HEK293 (cell line): ENCODE measurements around the gene ARMS2.

ENCODE experiments used
- BCL11B ChIP-seq: fragments of 450-650 bp; formaldehyde crosslinking; IDR thresholded peaks from 2 replicates; pipeline ENCODE4 v1.5.1; 2016; ENCODE audit warnings: low read depth, missing biosample characterization, missing genetic modification characterization
- EGR2 ChIP-seq: fragments of 450-650 bp; formaldehyde crosslinking; IDR thresholded peaks from 2 replicates; pipeline ENCODE4 v1.5.1; 2016; ENCODE audit warnings: low read depth, missing biosample characterization, missing genetic modification characterization
- GFI1B ChIP-seq: fragments of 450-650 bp; formaldehyde crosslinking; IDR thresholded peaks from 2 replicates; pipeline ENCODE4 v1.5.1; 2016; ENCODE audit warnings: missing biosample characterization, missing genetic modification characterization
- GLIS2 ChIP-seq: fragments of 450-650 bp; formaldehyde crosslinking; IDR thresholded peaks from 2 replicates; pipeline ENCODE4 v1.5.1; 2016; ENCODE audit warnings: missing biosample characterization, missing genetic modification characterization
- HOXD13 ChIP-seq: sonication (generic); formaldehyde crosslinking; IDR thresholded peaks from 2 replicates; pipeline ENCODE4 v1.8.0; 2022; ENCODE audit warnings: missing genetic modification reagents, borderline replicate concordance
- IKZF3 ChIP-seq: fragments of 450-650 bp; IDR thresholded peaks from 2 replicates; pipeline ENCODE4 v1.5.0; 2018; ENCODE audit warnings: missing biosample characterization, mild to moderate bottlenecking, missing genetic modification characterization, moderate library complexity
- KLF10 ChIP-seq: fragments of 450-650 bp; IDR thresholded peaks from 2 replicates; pipeline ENCODE4 v1.5.1; 2018; ENCODE audit warnings: missing biosample characterization, mild to moderate bottlenecking, missing genetic modification characterization
- KLF7 ChIP-seq: fragments of 450-650 bp; formaldehyde crosslinking; IDR thresholded peaks from 2 replicates; pipeline ENCODE4 v1.5.1; 2016; ENCODE audit warnings: missing biosample characterization, missing genetic modification characterization, borderline replicate concordance
- OVOL3 ChIP-seq: fragments of 450-650 bp; formaldehyde crosslinking; IDR thresholded peaks from 2 replicates; pipeline ENCODE4 v1.5.1; 2016; ENCODE audit warnings: missing biosample characterization, missing genetic modification characterization
- SCRT1 ChIP-seq: fragments of 450-650 bp; formaldehyde crosslinking; IDR thresholded peaks from 2 replicates; pipeline ENCODE4 v1.5.1; 2016; ENCODE audit warnings: missing biosample characterization, missing genetic modification characterization, borderline replicate concordance
- SCRT2 ChIP-seq: fragments of 450-650 bp; formaldehyde crosslinking; IDR thresholded peaks from 2 replicates; pipeline ENCODE4 v1.5.1; 2016; ENCODE audit warnings: missing biosample characterization, missing genetic modification characterization
- SETDB1 ChIP-seq: IDR thresholded peaks from one replicate; pipeline ENCODE4 v1.6.1; 2017; ENCODE audit warnings: mild to moderate bottlenecking, low read length, moderate library complexity, mixed read lengths; ENCODE audit not compliant: insufficient read length
- SP3 ChIP-seq: fragments of 450-650 bp; formaldehyde crosslinking; IDR thresholded peaks from 2 replicates; pipeline ENCODE4 v1.5.1; 2016; ENCODE audit warnings: missing biosample characterization, missing genetic modification characterization
- WT1 ChIP-seq: fragments of 450-650 bp; formaldehyde crosslinking; IDR thresholded peaks from 2 replicates; pipeline ENCODE4 v1.5.1; 2016; ENCODE audit warnings: missing biosample characterization, missing genetic modification characterization
- ZBTB7A ChIP-seq: fragments of 450-650 bp; formaldehyde crosslinking; IDR thresholded peaks from 2 replicates; pipeline ENCODE4 v1.5.1; 2016; ENCODE audit warnings: low read depth, missing biosample characterization, missing genetic modification characterization
- ZFP3 ChIP-seq: fragments of 450-650 bp; formaldehyde crosslinking; IDR thresholded peaks from 2 replicates; pipeline ENCODE4 v1.5.1; 2016; ENCODE audit warnings: low read depth, missing biosample characterization, missing genetic modification characterization
- ZFP41 ChIP-seq: fragments of 450-650 bp; formaldehyde crosslinking; IDR thresholded peaks from 2 replicates; pipeline ENCODE4 v1.5.1; 2016; ENCODE audit warnings: missing biosample characterization, missing genetic modification characterization, borderline replicate concordance
- ZFP69B ChIP-seq: fragments of 450-650 bp; formaldehyde crosslinking; IDR thresholded peaks from 2 replicates; pipeline ENCODE4 v1.5.1; 2016; ENCODE audit warnings: missing biosample characterization, missing genetic modification characterization
- ZNF10 ChIP-seq: fragments of 450-650 bp; formaldehyde crosslinking; IDR thresholded peaks from 2 replicates; pipeline ENCODE4 v1.5.1; 2017; ENCODE audit warnings: missing biosample characterization, missing genetic modification characterization
- ZNF146 ChIP-seq: fragments of 450-650 bp; formaldehyde crosslinking; IDR thresholded peaks from 2 replicates; pipeline ENCODE4 v1.5.1; 2016; ENCODE audit warnings: missing biosample characterization, missing genetic modification characterization
- ZNF155 ChIP-seq: fragments of 450-650 bp; formaldehyde crosslinking; IDR thresholded peaks from 2 replicates; pipeline ENCODE4 v1.5.1; 2016; ENCODE audit warnings: missing biosample characterization, missing genetic modification characterization
- ZNF311 ChIP-seq: fragments of 450-650 bp; formaldehyde crosslinking; IDR thresholded peaks from 2 replicates; pipeline ENCODE4 v1.5.1; 2017; ENCODE audit warnings: missing biosample characterization, missing genetic modification characterization, borderline replicate concordance
- ZNF341 ChIP-seq: fragments of 450-650 bp; formaldehyde crosslinking; IDR thresholded peaks from 2 replicates; pipeline ENCODE4; 2016; ENCODE audit warnings: low read depth, missing biosample characterization, missing genetic modification characterization
- ZNF398 ChIP-seq: fragments of 450-650 bp; formaldehyde crosslinking; IDR thresholded peaks from 2 replicates; pipeline ENCODE4 v1.5.1; 2017; ENCODE audit warnings: missing biosample characterization, missing genetic modification characterization
- ZNF549 ChIP-seq: fragments of 450-650 bp; IDR thresholded peaks from 2 replicates; pipeline ENCODE4 v1.5.1; 2018; ENCODE audit warnings: missing biosample characterization, missing genetic modification characterization, mild to moderate bottlenecking, inconsistent platforms, moderate library complexity
- ZNF560 ChIP-seq: fragments of 450-650 bp; formaldehyde crosslinking; IDR thresholded peaks from 2 replicates; pipeline ENCODE4 v1.5.1; 2017; ENCODE audit warnings: missing biosample characterization, missing genetic modification characterization, borderline replicate concordance
- ZNF585B ChIP-seq: fragments of 450-650 bp; formaldehyde crosslinking; IDR thresholded peaks from 2 replicates; pipeline ENCODE4 v1.5.1; 2016; ENCODE audit warnings: missing biosample characterization, missing genetic modification characterization
- ZNF610 ChIP-seq: fragments of 450-650 bp; formaldehyde crosslinking; IDR thresholded peaks from 2 replicates; pipeline ENCODE4 v1.5.1; 2016; ENCODE audit warnings: missing biosample characterization, missing genetic modification characterization, borderline replicate concordance
- ZNF621 ChIP-seq: fragments of 450-650 bp; formaldehyde crosslinking; IDR thresholded peaks from 2 replicates; pipeline ENCODE4 v1.5.1; 2017; ENCODE audit warnings: missing biosample characterization, missing genetic modification characterization
- ZNF639 ChIP-seq: fragments of 450-650 bp; formaldehyde crosslinking; IDR thresholded peaks from 2 replicates; pipeline ENCODE4 v1.5.1; 2016; ENCODE audit warnings: missing biosample characterization, missing genetic modification characterization
- ZNF677 ChIP-seq: fragments of 450-650 bp; IDR thresholded peaks from 2 replicates; pipeline ENCODE4 v1.5.0; 2018; ENCODE audit warnings: missing biosample characterization, mild to moderate bottlenecking, missing genetic modification characterization, moderate library complexity
- ZNF701 ChIP-seq: fragments of 450-650 bp; formaldehyde crosslinking; IDR thresholded peaks from 2 replicates; pipeline ENCODE4 v1.5.1; 2016; ENCODE audit warnings: missing biosample characterization, missing genetic modification characterization
- ZNF747 ChIP-seq: fragments of 450-650 bp; formaldehyde crosslinking; IDR thresholded peaks from 2 replicates; pipeline ENCODE4 v1.5.1; 2016; ENCODE audit warnings: missing biosample characterization, missing genetic modification characterization
- TF ChIP-seq, protein P1 (sequence below): fragments of 450-650 bp; formaldehyde crosslinking; IDR thresholded peaks from 2 replicates; pipeline ENCODE4 v1.5.1; 2016; ENCODE audit warnings: missing biosample characterization, missing genetic modification characterization
- TF ChIP-seq, protein P2 (sequence below): fragments of 450-650 bp; formaldehyde crosslinking; IDR thresholded peaks from 2 replicates; pipeline ENCODE4 v1.5.0; 2017; ENCODE audit warnings: missing biosample characterization, missing genetic modification characterization, borderline replicate concordance

ARMS2 gene

GRCh38 chr10:122504610-122504950, 50.1 kb downstream of the ARMS2 start (continued):
- TF ChIP-seq ZFP3 (tag by site-specific recombination) (peak; percentile 67; the same call in 1 of the 2 replicates), ZNF585B (tag by site-specific recombination) (no peak), ZNF747 (tag by site-specific recombination) (no peak), ZNF677 (tag by site-specific recombination) (no peak), ZNF146 (tag by site-specific recombination) (no peak), ZNF639 (tag by site-specific recombination) (no peak), SCRT2 (tag by site-specific recombination) (no peak), GLIS2 (tag by site-specific recombination) (peak; percentile 97), HOXD13 (CRISPR knock-in tag) (no peak), SP3 (tag by site-specific recombination) (peak; percentile 78), OVOL3 (tag by site-specific recombination) (no peak), ZNF398 (tag by site-specific recombination) (no peak), ZNF155 (tag by site-specific recombination) (no peak), BCL11B (0 out of 2 replicates have a peak, but pooled peaks have one; percentile 41), ZNF311 (tag by site-specific recombination) (no peak), SCRT1 (tag by site-specific recombination) (no peak), ZFP69B (tag by site-specific recombination) (peak; percentile 66; the same call in 1 of the 2 replicates), GFI1B (tag by site-specific recombination) (no peak), EGR2 (tag by site-specific recombination) (peak; percentile 46), KLF7 (no peak), ZNF610 (tag by site-specific recombination) (no peak; the same call in 1 of the 2 replicates), ZNF621 (tag by site-specific recombination) (no peak), SETDB1 (no peak), ZBTB7A (no peak), ZNF701 (tag by site-specific recombination) (no peak), WT1 (tag by site-specific recombination) (peak; percentile 40; the same call in 1 of the 2 replicates), ZNF560 (tag by site-specific recombination) (no peak), ZNF341 (tag by site-specific recombination) (peak; percentile 67; the same call in 1 of the 2 replicates), ZFP41 (tag by site-specific recombination) (no peak), ZNF549 (tag by site-specific recombination) (no peak), IKZF3 (peak; percentile 67), KLF10 (tag by site-specific recombination) (no peak), ZNF10 (tag by site-specific recombination) (peak; percentile 94)
- TF ChIP-seq, protein P1, sequence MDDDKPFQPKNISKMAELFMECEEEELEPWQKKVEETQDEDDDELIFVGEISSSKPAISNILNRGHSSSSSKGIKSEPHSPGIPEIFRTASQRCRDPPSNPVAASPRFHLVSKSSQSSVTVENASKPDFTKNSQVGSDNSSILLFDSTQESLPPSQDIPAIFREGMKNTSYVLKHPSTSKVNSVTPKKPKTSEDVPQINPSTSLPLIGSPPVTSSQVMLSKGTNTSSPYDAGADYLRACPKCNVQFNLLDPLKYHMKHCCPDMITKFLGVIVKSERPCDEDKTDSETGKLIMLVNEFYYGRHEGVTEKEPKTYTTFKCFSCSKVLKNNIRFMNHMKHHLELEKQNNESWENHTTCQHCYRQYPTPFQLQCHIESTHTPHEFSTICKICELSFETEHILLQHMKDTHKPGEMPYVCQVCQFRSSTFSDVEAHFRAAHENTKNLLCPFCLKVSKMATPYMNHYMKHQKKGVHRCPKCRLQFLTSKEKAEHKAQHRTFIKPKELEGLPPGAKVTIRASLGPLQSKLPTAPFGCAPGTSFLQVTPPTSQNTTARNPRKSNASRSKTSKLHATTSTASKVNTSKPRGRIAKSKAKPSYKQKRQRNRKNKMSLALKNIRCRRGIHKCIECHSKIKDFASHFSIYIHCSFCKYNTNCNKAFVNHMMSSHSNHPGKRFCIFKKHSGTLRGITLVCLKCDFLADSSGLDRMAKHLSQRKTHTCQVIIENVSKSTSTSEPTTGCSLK: no peak
- TF ChIP-seq, protein P2, sequence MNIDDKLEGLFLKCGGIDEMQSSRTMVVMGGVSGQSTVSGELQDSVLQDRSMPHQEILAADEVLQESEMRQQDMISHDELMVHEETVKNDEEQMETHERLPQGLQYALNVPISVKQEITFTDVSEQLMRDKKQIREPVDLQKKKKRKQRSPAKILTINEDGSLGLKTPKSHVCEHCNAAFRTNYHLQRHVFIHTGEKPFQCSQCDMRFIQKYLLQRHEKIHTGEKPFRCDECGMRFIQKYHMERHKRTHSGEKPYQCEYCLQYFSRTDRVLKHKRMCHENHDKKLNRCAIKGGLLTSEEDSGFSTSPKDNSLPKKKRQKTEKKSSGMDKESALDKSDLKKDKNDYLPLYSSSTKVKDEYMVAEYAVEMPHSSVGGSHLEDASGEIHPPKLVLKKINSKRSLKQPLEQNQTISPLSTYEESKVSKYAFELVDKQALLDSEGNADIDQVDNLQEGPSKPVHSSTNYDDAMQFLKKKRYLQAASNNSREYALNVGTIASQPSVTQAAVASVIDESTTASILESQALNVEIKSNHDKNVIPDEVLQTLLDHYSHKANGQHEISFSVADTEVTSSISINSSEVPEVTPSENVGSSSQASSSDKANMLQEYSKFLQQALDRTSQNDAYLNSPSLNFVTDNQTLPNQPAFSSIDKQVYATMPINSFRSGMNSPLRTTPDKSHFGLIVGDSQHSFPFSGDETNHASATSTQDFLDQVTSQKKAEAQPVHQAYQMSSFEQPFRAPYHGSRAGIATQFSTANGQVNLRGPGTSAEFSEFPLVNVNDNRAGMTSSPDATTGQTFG (tag by site-specific recombination): no peak
